ENCODE data around the gene DNAL1. TPM values are rescaled to one million over a fixed set of nuclear protein-coding genes. Genes with fewer than 3 reads are reported as not detected.
A peak's percentile ranks its signal among the peaks of the same experiment; 100 is the strongest.

The DNAL1 gene
- total RNA-seq, 4 donors from 2014 or later, result 7.5 to 21.0 (median 9.8) TPM

DNA sequence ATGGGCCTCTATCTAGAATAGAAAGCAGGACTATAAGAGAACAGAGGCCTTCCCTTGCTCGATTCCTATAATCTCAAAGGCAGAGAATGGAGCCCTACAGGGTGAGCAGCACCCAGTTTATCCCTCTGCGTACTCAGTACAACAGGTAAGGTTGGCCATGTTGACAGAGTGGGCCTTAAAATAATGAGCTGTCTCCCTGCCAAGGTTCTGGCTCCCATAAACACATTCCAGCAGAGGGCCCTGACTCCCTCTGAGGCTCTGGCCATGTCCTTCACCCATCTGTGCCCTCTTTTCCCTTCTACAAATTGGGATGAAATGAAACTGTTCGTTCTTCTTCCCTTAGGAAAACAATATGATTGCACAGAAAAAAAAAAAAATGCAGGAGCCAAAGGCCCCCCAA is 86.3 kb downstream of the DNAL1 start:
- H3K27ac ChIP-seq, result peak overlapping the region in 3 of 4 donors; percentile 3 to 87 (median 32)
- H3K9me3 ChIP-seq, result no peaks in the 10 kb centered on the region
- peaks cover 2 to 86% (median 25%) of the 10 kb centered on the region in 3 donors for H3K36me3 ChIP-seq
- H3K4me1 ChIP-seq, result peaks cover 0 to 64% (median 29%) of the 10 kb centered on the region in 4 donors
- H3K27me3 ChIP-seq, result no peaks in the 10 kb centered on the region
- TF ChIP-seq EP300 (IDR thresholded peaks at IDR 0.05), result no peak
- TF ChIP-seq POLR2A (IDR thresholded peaks at IDR 0.05), result no peak
- TF ChIP-seq, protein P1, sequence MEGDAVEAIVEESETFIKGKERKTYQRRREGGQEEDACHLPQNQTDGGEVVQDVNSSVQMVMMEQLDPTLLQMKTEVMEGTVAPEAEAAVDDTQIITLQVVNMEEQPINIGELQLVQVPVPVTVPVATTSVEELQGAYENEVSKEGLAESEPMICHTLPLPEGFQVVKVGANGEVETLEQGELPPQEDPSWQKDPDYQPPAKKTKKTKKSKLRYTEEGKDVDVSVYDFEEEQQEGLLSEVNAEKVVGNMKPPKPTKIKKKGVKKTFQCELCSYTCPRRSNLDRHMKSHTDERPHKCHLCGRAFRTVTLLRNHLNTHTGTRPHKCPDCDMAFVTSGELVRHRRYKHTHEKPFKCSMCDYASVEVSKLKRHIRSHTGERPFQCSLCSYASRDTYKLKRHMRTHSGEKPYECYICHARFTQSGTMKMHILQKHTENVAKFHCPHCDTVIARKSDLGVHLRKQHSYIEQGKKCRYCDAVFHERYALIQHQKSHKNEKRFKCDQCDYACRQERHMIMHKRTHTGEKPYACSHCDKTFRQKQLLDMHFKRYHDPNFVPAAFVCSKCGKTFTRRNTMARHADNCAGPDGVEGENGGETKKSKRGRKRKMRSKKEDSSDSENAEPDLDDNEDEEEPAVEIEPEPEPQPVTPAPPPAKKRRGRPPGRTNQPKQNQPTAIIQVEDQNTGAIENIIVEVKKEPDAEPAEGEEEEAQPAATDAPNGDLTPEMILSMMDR (IDR thresholded peaks at IDR 0.05), result no peak
- H3K4me3 ChIP-seq, result no peak overlapping the region
- DNase-seq (ENCODE audit: low spot score in 2 of 2), result no peak
- WGBS, 2 donors, result 67 to 70% methylated on average over 3 of the region's 3 CpGs

DNA sequence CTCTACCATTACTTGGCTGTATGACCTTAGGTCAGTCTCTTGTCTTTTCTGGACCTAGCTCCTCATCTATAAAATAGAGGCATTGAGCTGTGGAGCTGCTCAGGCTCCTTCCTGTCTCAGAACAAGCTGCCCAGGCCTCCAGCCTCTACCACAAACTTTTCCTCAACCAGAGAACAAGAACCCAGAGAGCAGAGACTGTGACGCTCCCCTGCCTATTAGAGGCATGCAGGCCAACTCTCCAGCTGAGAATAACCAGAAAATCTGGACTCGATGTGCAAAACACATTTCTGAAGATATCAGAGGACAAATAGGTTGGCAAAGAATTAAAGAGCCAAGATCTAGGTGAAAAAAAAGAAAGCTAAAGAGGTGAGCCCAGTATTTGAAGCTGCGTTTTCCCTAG is 87.2 kb downstream of the DNAL1 start:
- 83 to 89% methylated on average over 3 of the region's 3 CpGs for WGBS, 2 donors
- peak overlapping the region in 2 of 4 donors; percentile 26 to 32 for H3K27ac ChIP-seq
- no peak overlapping the region for H3K4me3 ChIP-seq
- no peaks in the 10 kb centered on the region for H3K27me3 ChIP-seq
- H3K36me3 ChIP-seq, result peaks cover 2 to 86% (median 17%) of the 10 kb centered on the region in 3 donors
- TF ChIP-seq EP300 (IDR thresholded peaks at IDR 0.05), result no peak
- no peak for TF ChIP-seq POLR2A (IDR thresholded peaks at IDR 0.05)
- TF ChIP-seq, protein P1 (IDR thresholded peaks at IDR 0.05), result no peak
- peaks cover 0 to 55% (median 24%) of the 10 kb centered on the region in 4 donors for H3K4me1 ChIP-seq
- H3K9me3 ChIP-seq, result no peaks in the 10 kb centered on the region
- no peak for DNase-seq (ENCODE audit: low spot score in 2 of 2)

DNA sequence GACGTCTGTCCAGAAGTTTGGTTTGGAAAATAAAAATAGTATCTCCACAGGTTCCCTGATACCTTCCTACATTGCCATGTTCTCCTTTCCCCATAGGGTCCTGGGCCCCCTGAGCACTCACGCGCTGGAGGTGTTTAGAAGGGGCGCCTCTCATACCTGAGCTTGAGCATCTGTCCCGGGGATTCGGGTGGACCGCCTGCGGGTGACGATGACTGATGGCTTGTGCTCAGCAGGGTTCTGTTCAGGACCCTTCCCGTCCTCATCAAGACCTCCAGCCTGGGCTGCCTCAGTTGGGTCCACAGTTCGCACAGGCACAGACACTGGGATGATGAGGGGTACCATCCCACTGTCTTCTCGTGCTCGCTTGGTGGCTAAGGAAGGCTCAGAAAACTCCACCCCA is 92.1 kb downstream of the DNAL1 start:
- TF ChIP-seq EP300 (IDR thresholded peaks at IDR 0.05) (no peak), POLR2A (IDR thresholded peaks at IDR 0.05) (no peak)
- TF ChIP-seq, protein P1 (IDR thresholded peaks at IDR 0.05), result no peak
- Histone ChIP-seq H3K4me1 (peaks cover 7 to 45% (median 31%) of the 10 kb centered on the region in 4 donors), H3K27ac (peak overlapping the region in 1 of 4 donors; percentile 13), H3K9me3 (no peaks in the 10 kb centered on the region), H3K27me3 (no peaks in the 10 kb centered on the region), H3K4me3 (no peak overlapping the region), H3K36me3 (peaks cover 0 to 79% (median 8%) of the 10 kb centered on the region in 3 donors)
- no peak for DNase-seq (ENCODE audit: low spot score in 2 of 2)
- 87 to 94% methylated on average over 13 of the region's 13 CpGs for WGBS, 2 donors

DNA sequence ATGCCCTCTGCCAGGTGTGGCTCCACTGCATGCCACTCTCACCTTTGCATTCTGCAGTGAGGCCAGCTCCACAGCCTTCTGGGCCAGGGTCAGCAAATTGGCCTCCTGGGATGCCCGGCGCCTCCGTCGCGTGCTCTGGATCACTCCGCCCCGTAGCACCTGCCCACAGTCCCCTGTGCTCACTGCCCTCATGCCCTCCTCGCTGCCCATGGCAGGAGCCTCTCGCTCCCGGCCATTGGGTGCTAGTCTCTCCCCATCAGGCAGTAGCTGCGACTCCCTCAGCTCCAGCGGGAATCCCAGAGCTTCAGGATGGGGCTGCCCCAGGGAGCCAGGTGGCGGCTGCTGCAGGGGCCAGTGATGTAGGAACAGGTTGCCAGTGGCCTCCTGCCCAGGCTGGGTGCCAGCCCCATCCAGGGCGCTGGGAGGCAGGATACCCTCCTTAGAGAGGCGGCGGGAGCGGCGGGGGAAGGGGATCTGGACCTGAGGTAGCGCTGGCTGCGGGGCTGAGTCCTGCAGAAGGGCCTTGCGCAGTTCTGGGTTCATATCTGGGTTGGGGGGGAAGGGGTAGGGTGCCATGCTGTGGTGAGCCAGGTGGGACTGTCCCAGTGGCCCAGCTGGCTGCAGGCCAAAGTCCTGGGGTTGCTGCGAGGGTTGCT is 93.9 kb downstream of the DNAL1 start:
- Histone ChIP-seq H3K27me3 (no peaks in the 10 kb centered on the region), H3K4me3 (no peak overlapping the region), H3K4me1 (peaks cover 7 to 57% (median 47%) of the 10 kb centered on the region in 4 donors), H3K36me3 (peaks cover 0 to 63% (median 8%) of the 10 kb centered on the region in 3 donors), H3K9me3 (no peaks in the 10 kb centered on the region), H3K27ac (peak overlapping the region in 2 of 4 donors; percentile 87 to 99)
- TF ChIP-seq, protein P1 (IDR thresholded peaks at IDR 0.05), result no peak
- TF ChIP-seq POLR2A (IDR thresholded peaks at IDR 0.05), result no peak
- no peak for TF ChIP-seq EP300 (IDR thresholded peaks at IDR 0.05)
- 94 to 96% methylated on average over 14 to 22 of the region's 22 CpGs for WGBS, 2 donors
- DNase-seq (ENCODE audit: low spot score in 2 of 2), result no peak

DNA sequence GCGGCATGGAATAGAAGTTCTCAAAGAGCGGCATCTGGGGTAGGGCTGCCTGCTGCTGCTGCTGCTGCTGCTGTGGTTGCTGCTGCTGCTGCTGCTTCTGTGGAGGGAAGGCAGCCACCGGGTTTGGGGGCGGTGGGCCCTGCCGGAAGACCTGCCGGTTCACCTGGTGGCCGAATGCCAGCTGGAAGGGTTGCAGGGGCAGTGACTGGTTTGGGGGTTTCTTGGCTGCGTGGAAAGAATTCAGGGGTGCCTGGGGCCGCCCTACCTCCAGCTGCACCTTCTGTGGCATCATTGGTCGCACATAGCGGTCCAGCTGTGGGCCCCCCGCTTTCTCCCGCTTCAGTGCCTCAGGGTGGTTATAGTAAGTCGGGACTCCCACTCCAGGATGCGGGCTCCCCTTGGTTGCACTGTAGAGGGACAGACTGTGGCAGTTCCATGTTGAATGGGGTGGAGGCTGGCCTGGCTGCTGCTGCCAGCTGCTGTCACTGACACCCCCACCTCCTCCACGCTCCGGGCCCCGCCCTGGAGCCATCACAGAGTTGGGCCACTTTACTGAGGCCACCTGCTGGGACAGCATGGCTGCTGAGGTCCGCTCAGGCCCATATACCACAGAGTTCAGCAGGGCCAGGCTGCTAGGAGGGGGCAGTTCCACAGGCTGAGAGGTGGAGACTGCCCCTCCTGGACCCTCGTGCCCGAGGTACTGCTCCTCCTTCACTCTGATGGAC is 94.5 kb downstream of the DNAL1 start:
- no peaks in the 10 kb centered on the region for H3K27me3 ChIP-seq
- TF ChIP-seq, protein P1 (IDR thresholded peaks at IDR 0.05), result no peak
- TF ChIP-seq POLR2A (IDR thresholded peaks at IDR 0.05) (no peak), EP300 (IDR thresholded peaks at IDR 0.05) (no peak)
- WGBS, 2 donors, result 84% methylated on average over 15 to 19 of the region's 21 CpGs
- no peak for DNase-seq (ENCODE audit: low spot score in 2 of 2)
- peaks cover 7 to 64% (median 54%) of the 10 kb centered on the region in 4 donors for H3K4me1 ChIP-seq
- peak overlapping the region; percentile 70 to 99 (median 84) for H3K27ac ChIP-seq
- H3K36me3 ChIP-seq, result peaks cover 0 to 56% (median 8%) of the 10 kb centered on the region in 3 donors
- no peaks in the 10 kb centered on the region for H3K9me3 ChIP-seq
- no peak overlapping the region for H3K4me3 ChIP-seq
